ENCODE data around the gene PAPPA. TPM values are rescaled to one million over a fixed set of nuclear protein-coding genes. Genes with fewer than 3 reads are reported as not detected.

PAPPA gene
- total and polyA plus RNA-seq, 2 of the 8 experiments (the other 6 are each of a cell fraction or from before 2014, with no cell fraction given) = 0.18 to 0.63 TPM

DNA sequence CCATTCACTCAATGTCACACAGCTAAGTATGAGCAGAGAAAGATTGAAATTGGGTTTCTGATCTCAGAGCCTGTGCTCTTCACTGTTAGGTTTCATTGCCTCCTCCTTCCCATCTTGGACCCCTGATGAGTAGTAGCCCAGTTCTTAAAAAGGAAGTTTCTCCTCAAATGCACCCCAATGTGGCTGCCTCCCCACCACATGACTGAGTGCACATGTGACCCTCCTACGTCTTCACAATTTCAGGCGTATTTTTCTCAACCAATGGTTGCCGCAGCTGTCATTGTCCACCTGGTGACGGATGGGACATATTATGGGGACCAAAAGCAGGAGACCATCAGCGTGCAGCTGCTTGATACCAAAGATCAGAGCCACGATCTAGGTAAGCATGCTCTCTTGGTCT is 178.5 kb downstream of the PAPPA start:
- Histone ChIP-seq H2BK12ac (ENCODE audit: low read depth, low read length) (no peak overlapping the region), H3K56ac (replicated peaks; ENCODE audit: insufficient read length, low read depth, low read length) (no peak overlapping the region), H2BK120ac (replicated peaks; ENCODE audit: low read depth, low read length) (peak overlapping the region; percentile 33), H4K20me1 (replicated peaks in 1 of 2; ENCODE audit: control insufficient read depth in 1 of 2, insufficient read depth in 2 of 2, low read length in 2 of 2) (peaks cover 0 to 2% of the 10 kb centered on the region in 2 experiments), H2AK5ac (ENCODE audit: low read depth, low read length) (no peak overlapping the region), H2BK5ac (ENCODE audit: low read depth, low read length) (no peak overlapping the region), H3K36me3 (ENCODE audit: control insufficient read depth in 2 of 4, insufficient read depth in 4 of 4, low read length in 3 of 4) (no peaks in the 10 kb centered on the region), H3K27me3 (replicated peaks in 1 of 4; ENCODE audit: control insufficient read depth in 3 of 4, extremely low read depth in 1 of 4, insufficient read depth in 3 of 4, low read length in 3 of 4) (peaks cover 36 to 54% (median 51%) of the 10 kb centered on the region in 4 experiments), H3K79me2 (ENCODE audit: control insufficient read depth in 1 of 2, insufficient read depth in 2 of 2, low read length in 2 of 2) (no peaks in the 10 kb centered on the region), H4K5ac (ENCODE audit: insufficient read length, low read depth, low read length) (no peak overlapping the region), H3K4me2 (ENCODE audit: insufficient read depth in 1 of 2, low read depth in 2 of 2, low read length in 2 of 2) (no peak overlapping the region), H3K9ac (replicated peaks in 1 of 4; ENCODE audit: extremely low read depth in 1 of 4, low read depth in 3 of 4, low read length in 3 of 4) (no peak overlapping the region), H3K9me3 (ENCODE audit: insufficient read depth in 2 of 2, low read depth in 1 of 2, low read length in 1 of 2) (no peaks in the 10 kb centered on the region), H3K4me1 (replicated peaks in 1 of 4; ENCODE audit: control insufficient read depth in 3 of 4, insufficient read depth in 4 of 4, low read length in 3 of 4) (peaks cover 1 to 11% (median 9%) of the 10 kb centered on the region in 4 experiments; a peak in 6 of 7 replicates), H2BK15ac (ENCODE audit: low read length) (no peak overlapping the region), H3K23ac (ENCODE audit: insufficient read length) (no peak overlapping the region), H2AFZ (ENCODE audit: low read length) (no peak overlapping the region), H3K23me2 (ENCODE audit: low read depth, low read length) (no peaks in the 10 kb centered on the region), H4K8ac (ENCODE audit: extremely low read depth, insufficient read depth, low read length) (no peak overlapping the region), H4K91ac (replicated peaks; ENCODE audit: insufficient read length, low read length) (peak overlapping the region; percentile 51), H3K79me1 (ENCODE audit: low read depth, low read length) (no peaks in the 10 kb centered on the region), H3K4me3 (ENCODE audit: extremely low read depth in 1 of 4, insufficient read depth in 2 of 4, low read depth in 3 of 4, low read length in 4 of 4) (no peak overlapping the region), H3K4ac (replicated peaks; ENCODE audit: insufficient read length, low read depth, low read length) (peak overlapping the region; percentile 36), H3K18ac (ENCODE audit: extremely low read depth, low read length) (no peak overlapping the region), H3K14ac (ENCODE audit: insufficient read length) (no peak overlapping the region), H3K27ac (ENCODE audit: low read depth, low read length) (no peak overlapping the region), H2BK20ac (ENCODE audit: low read length) (no peak overlapping the region)
- CTCF ChIA-PET (ENCODE audit: partially characterized antibody) = interaction anchor here (0.6 to 1.7 kb wide), 6 partner anchors 8 to 240 kb away, joined by 3 to 4 read pairs (median 3); no protein-coding TSS in a partner anchor
- POLR2A ChIA-PET (ENCODE audit: partially characterized antibody) = no interaction called here
- WGBS, 2 experiments (ENCODE audit: extremely low coverage in 1 of 2, insufficient coverage in 1 of 2, insufficient read length in 1 of 2, insufficient replicate concordance in 2 of 2, low coverage in 1 of 2, low lambda C conversion rate in 2 of 2, missing lambda C conversion rate in 1 of 2) = 96% methylated on average over 6 of the region's 6 CpGs; no CpG with 5 or more reads in 1 of the 2 experiments
- no peak for TF ChIP-seq CBX8 (IDR thresholded peaks at IDR 0.05; ENCODE audit: borderline replicate concordance, low read depth, low read length)
- TF ChIP-seq, protein P1, sequence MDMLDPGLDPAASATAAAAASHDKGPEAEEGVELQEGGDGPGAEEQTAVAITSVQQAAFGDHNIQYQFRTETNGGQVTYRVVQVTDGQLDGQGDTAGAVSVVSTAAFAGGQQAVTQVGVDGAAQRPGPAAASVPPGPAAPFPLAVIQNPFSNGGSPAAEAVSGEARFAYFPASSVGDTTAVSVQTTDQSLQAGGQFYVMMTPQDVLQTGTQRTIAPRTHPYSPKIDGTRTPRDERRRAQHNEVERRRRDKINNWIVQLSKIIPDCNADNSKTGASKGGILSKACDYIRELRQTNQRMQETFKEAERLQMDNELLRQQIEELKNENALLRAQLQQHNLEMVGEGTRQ (IDR thresholded peaks at IDR 0.05; ENCODE audit: low read length) = peak; percentile 57; the same call in 1 of the 2 replicates
- TF ChIP-seq CREB1 (IDR thresholded peaks at IDR 0.05) = no peak
- TF ChIP-seq BCL11A (IDR thresholded peaks at IDR 0.05; ENCODE audit: low read depth in 2 of 2, low read length in 2 of 2) = no peak
- peak; percentile 36; the same call in 1 of the 2 replicates for TF ChIP-seq KDM1A (IDR thresholded peaks at IDR 0.05; ENCODE audit: borderline replicate concordance, low read length)
- no peak for DNase-seq (ENCODE audit: low read depth in 1 of 2, low spot score in 2 of 2)
- FAIRE-seq = no peak

All from H1 (cell line).